H1 (cell line): ENCODE data around the gene PLAAT1. TPM values are rescaled to one million over a fixed set of nuclear protein-coding genes. Genes with fewer than 3 reads are reported as not detected.

Experiments used
- ATF3 ChIP-seq: IDR thresholded peaks from 2 replicates; pipeline ENCODE4 v1.6.1; 2011; ENCODE audit warnings: low read depth, mild to moderate bottlenecking, low read length; ENCODE audit not compliant: insufficient read depth
- CBX5 ChIP-seq: fragments of 300-800, 300-1000 bp; sonication (generic); IDR thresholded peaks from 2 replicates; pipeline ENCODE4 v1.7.1; 2016; ENCODE audit warnings: antibody characterized with exemption, low read length, low read depth
- SIX5 ChIP-seq: IDR thresholded peaks from 2 replicates; pipeline ENCODE4 v1.6.1; 2011; ENCODE audit warnings: mild to moderate bottlenecking, low read depth, low read length
- SUZ12 ChIP-seq: fragments of 200-600 bp; sonication (generic); IDR thresholded peaks from 2 replicates; pipeline ENCODE4 v1.6.1; 2012; ENCODE audit warnings: mild to moderate bottlenecking, inconsistent platforms, low read length, moderate library complexity, mixed read lengths
- TAF1 ChIP-seq: IDR thresholded peaks from 2 replicates; pipeline ENCODE4 v1.6.1; 2011; ENCODE audit warnings: mild to moderate bottlenecking, low read depth, low read length
- TEAD4 ChIP-seq: IDR thresholded peaks from 2 replicates; pipeline ENCODE4 v1.6.1; 2012; ENCODE audit warnings: low read depth, low read length, inconsistent platforms, mixed read lengths
- polyA plus RNA-seq, 7 experiments: library from polyadenylated mRNA; depleted of rRNA in 3 of 7; stranded (reverse) in 5 of 7; unstranded in 2 of 7; fragments of >200 nt in 5 of 7; fragments of 200-250 nt in 2 of 7; gene quantifications; 1 replicate in 5 of 7; 2 replicates in 1 of 7; 4 replicates in 1 of 7; pipeline versions ENCODE4 v1.2.1 to v1.2.3, GENCODE V29; 2011 to 2013; ENCODE audit warnings: missing spikeins in 2 of 7, mixed read lengths in 2 of 7
- total RNA-seq: library from RNA; stranded (reverse); fragmentation: NEBNext Ultra II Directional; extraction: Animal tissue kit (Norgen Biotek cat#: 25700); gene quantifications from 2 replicates; pipeline ENCODE4 v1.2.1, GENCODE V29; 2021

Gene PLAAT1
- total and polyA plus RNA-seq, 2 of the 8 experiments (the other 6 are each of a cell fraction or from before 2014, with no cell fraction given), result 4.5 to 6.0 TPM

- TF ChIP-seq SUZ12, result no peak
- no peak for TF ChIP-seq SIX5
- TF ChIP-seq CBX5, result no peak
- TF ChIP-seq TAF1, result no peak
- TF ChIP-seq TEAD4, result no peak
- no peak for TF ChIP-seq ATF3
Observed at GRCh38 chr3:193313061-193313958, 72.3 kb downstream of the PLAAT1 start (continued).
